Right lobe of liver (tissue), 4 donors: ENCODE results near the gene SPP2.

Experiments
- CTCF ChIP-seq, 4 donors: fragments of 200-600 bp in 3 of 4; fragments of 450-650 bp in 1 of 4; IDR thresholded peaks; one replicate each; pipeline versions ENCODE4 v1.5.1 to v1.8.0; 2016 to 2022; ENCODE audit warnings: antibody characterized with exemption in 4 of 4, mild to moderate bottlenecking in 2 of 4
- POLR2A ChIP-seq: fragments of 450-650 bp; IDR thresholded peaks from one replicate; pipeline ENCODE4 v1.6.1; 2017; ENCODE audit warnings: antibody characterized with exemption, mild to moderate bottlenecking
- donor health status: DM: no; HTN: no; CAD: no.
- donor health status: DM: no; HTN: no; CAD: no.
- donor health status: DM: no; HTN: yes; CAD: no.

GRCh38 chr2:234024304-234024703, 26.2 kb upstream of the SPP2 start:
- no peak for TF ChIP-seq CTCF (IDR thresholded peaks at IDR 0.05)
- TF ChIP-seq POLR2A, result no peak
